Measurements from ENCODE around the gene ATP1A1. TPM values are rescaled to one million over a fixed set of nuclear protein-coding genes. Genes with fewer than 3 reads are reported as not detected.

ATP1A1 gene
- total RNA-seq, 4 donors from 2014 or later: 90.9 to 208 (median 174) TPM

DNA sequence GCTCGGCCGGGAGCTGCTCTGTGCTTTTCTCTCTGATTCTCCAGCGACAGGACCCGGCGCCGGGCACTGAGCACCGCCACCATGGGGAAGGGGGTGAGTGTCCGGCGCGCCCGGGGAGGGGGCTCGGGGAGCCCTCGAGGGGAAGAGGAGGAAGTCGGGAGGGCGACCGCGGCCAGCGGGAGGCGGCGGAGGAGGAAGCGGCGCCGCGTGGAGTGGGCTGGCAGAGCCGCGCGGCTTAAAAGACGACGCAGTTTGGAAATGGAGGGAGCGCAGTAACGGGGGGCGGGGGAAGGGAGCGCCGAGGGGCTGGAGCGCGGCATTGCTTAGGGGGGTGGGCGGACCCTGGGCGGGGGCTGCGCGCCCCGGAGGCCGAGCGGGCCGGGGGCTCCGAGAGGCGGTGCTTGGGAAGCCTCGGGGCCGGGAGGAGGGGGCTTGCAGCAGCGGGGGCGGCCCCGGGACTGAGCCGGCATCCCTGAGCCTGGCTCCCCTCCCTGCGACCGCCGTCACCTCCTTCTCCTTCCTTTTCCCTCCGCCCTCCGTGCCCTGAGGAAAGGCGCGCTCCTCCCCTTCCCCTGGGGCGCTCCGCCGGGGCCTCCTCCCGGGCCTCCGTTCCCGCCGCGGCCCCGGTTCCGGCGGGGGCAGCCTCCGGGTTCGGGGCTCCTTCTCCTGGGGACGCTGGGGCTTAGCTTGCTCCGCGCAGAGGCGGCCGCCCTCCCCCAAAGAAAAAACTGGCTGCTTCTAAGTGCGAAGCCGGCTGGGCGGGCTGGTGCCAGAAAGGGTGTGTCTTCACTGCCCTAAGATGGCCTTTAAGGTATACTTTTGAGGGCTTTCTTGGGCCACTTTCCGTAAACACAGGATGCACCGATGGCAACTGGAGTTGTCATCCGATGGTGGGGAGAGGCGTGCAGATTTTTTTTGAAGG is 648 bp downstream of the ATP1A1 start:
- Histone ChIP-seq H3K9me3 (no peaks in the 10 kb centered on the region), H3K36me3 (no peaks in the 10 kb centered on the region), H3K27ac (peak overlapping the region; percentile 83 to 97 (median 92)), H3K4me1 (peaks cover 9 to 58% (median 30%) of the 10 kb centered on the region in 3 donors), H3K4me3 (peak overlapping the region; percentile 73 to 100), H3K27me3 (no peaks in the 10 kb centered on the region)
- 0% methylated on average over 7 to 15 of the region's 84 CpGs for WGBS, 2 donors (ENCODE audit: low coverage in 1 of 2)
- ATAC-seq: peak; percentile 15
- peak; percentile 45 for TF ChIP-seq POLR2AphosphoS5 (IDR thresholded peaks at IDR 0.05)
- TF ChIP-seq EP300 (IDR thresholded peaks at IDR 0.05): no peak
- TF ChIP-seq POLR2A (IDR thresholded peaks at IDR 0.05): peak; percentile 31 to 47
- TF ChIP-seq CTCF (IDR thresholded peaks at IDR 0.05): no peak

GRCh38 chr1:116374353-116375147 is 1.5 kb downstream of the ATP1A1 start:
- WGBS, 2 donors (ENCODE audit: low coverage in 1 of 2): 24 to 55% methylated on average over 5 to 26 of the region's 26 CpGs
- Histone ChIP-seq H3K36me3 (no peaks in the 10 kb centered on the region), H3K4me1 (peaks cover 11 to 67% (median 38%) of the 10 kb centered on the region in 3 donors), H3K27me3 (no peaks in the 10 kb centered on the region), H3K4me3 (peak overlapping the region; percentile 73 to 100), H3K27ac (peak overlapping the region; percentile 83 to 97 (median 92)), H3K9me3 (no peaks in the 10 kb centered on the region)
- TF ChIP-seq POLR2A (IDR thresholded peaks at IDR 0.05) (no peak), EP300 (IDR thresholded peaks at IDR 0.05) (no peak), CTCF (IDR thresholded peaks at IDR 0.05) (no peak), POLR2AphosphoS5 (IDR thresholded peaks at IDR 0.05) (no peak)
- no peak for ATAC-seq

DNA sequence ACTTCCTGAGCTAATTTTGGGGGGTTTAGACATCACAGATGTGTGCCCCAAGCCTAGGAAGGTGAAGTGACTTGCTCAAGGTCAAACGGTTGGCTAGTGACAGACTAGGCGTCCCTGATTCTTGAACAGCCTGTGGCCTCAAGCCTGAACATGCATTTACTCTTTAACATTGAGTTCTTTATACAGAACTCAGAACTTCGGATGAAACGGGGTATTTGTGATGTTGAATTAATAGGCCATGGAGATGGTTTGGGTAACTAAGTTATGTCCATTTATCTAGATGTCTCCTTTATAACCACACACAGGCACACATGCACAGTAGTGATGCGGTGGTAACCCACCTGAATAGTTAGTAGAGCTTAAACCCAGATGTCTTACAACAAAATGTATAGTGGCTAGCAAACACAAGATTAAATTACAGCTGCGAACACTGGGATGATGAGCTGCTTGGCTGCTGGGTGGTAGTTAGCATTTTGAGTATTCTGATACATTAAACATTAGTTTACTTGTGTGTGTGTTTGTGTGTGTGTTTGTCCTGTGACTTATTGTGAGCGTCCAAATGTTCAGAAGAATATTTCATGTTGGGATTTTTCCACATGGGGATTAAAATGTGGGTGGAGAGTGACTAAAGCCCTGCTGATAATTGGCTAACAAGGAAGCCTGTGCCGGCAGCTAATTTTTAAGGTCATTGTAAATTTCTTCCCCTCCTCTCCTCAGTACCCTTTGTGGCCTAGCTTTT is 2.3 kb downstream of the ATP1A1 start:
- peaks cover 17 to 75% (median 45%) of the 10 kb centered on the region in 3 donors for H3K4me1 ChIP-seq
- WGBS, 2 donors (ENCODE audit: low coverage in 1 of 2): 45 to 46% methylated on average over 6 to 8 of the region's 8 CpGs
- peak overlapping the region; percentile 73 to 100 for H3K4me3 ChIP-seq
- TF ChIP-seq POLR2AphosphoS5 (IDR thresholded peaks at IDR 0.05): peak; percentile 4
- TF ChIP-seq POLR2A (IDR thresholded peaks at IDR 0.05): no peak
- no peaks in the 10 kb centered on the region for H3K27me3 ChIP-seq
- peak overlapping the region; percentile 83 to 97 (median 92) for H3K27ac ChIP-seq
- ATAC-seq: no peak
- no peaks in the 10 kb centered on the region for H3K9me3 ChIP-seq
- no peaks in the 10 kb centered on the region for H3K36me3 ChIP-seq

- peak overlapping the region; percentile 83 to 97 (median 92) for H3K27ac ChIP-seq
- H3K36me3 ChIP-seq: no peaks in the 10 kb centered on the region
- H3K9me3 ChIP-seq: no peaks in the 10 kb centered on the region
- peak overlapping the region; percentile 3 to 100 for H3K4me3 ChIP-seq
- WGBS, 2 donors (ENCODE audit: low coverage in 1 of 2): 8 to 19% methylated on average over 5 to 8 of the region's 9 CpGs
- H3K27me3 ChIP-seq: no peaks in the 10 kb centered on the region
- H3K4me1 ChIP-seq: peaks cover 18 to 82% (median 48%) of the 10 kb centered on the region in 3 donors
- peak; percentile 59 for ATAC-seq
- TF ChIP-seq POLR2AphosphoS5 (IDR thresholded peaks at IDR 0.05) (peak; percentile 96), POLR2A (IDR thresholded peaks at IDR 0.05) (peak; percentile 21 to 61), CTCF (IDR thresholded peaks at IDR 0.05) (no peak)
These were observed 3.1 kb downstream of the ATP1A1 start for GRCh38 chr1:116375887-116376728.

All from gastroesophageal sphincter (tissue), 4 donors.